Lung (tissue), 13 donors: ENCODE measurements around the gene GEMIN2. TPM values are rescaled to one million over a fixed set of nuclear protein-coding genes. Genes with fewer than 3 reads are reported as not detected.

Experiments used
- ATAC-seq: fragments of 200-7000 bp; cut with Tn5 transposase; one replicate; pipeline ENCODE4 v1.9.1; 2020; ENCODE audit warnings: moderate number of reproducible peaks; ENCODE audit not compliant: insufficient read depth, low FRiP score
- DNase-seq, 3 donors: peaks; one replicate each; pipeline ENCODE4 v3.0.0-alpha.2; 2013 to 2017
- H3K27ac ChIP-seq, 2 donors: one replicate each; pipeline ENCODE4 v1.5.1; 2013; ENCODE audit warnings: mild to moderate bottlenecking in 2 of 2, moderate library complexity in 2 of 2, control low read depth in 1 of 2, inconsistent platforms in 1 of 2, low read depth in 1 of 2, low read length in 1 of 2
- H3K27me3 ChIP-seq, 3 donors: one replicate each; pipeline ENCODE4 v1.5.1; 2013; ENCODE audit warnings: low read length in 2 of 3; ENCODE audit not compliant: control insufficient read depth in 3 of 3, insufficient read depth in 3 of 3
- H3K36me3 ChIP-seq, 4 donors: one replicate each; pipeline ENCODE4 v1.5.1; 2013; ENCODE audit warnings: low read length in 4 of 4, mild to moderate bottlenecking in 1 of 4, moderate library complexity in 1 of 4; ENCODE audit not compliant: control insufficient read depth in 4 of 4, insufficient read depth in 4 of 4
- H3K4me1 ChIP-seq, 5 donors: one replicate each; pipeline ENCODE4 v1.5.1; 2013; ENCODE audit warnings: low read length in 5 of 5, mild to moderate bottlenecking in 2 of 5, moderate library complexity in 1 of 5; ENCODE audit not compliant: control insufficient read depth in 5 of 5, insufficient read depth in 5 of 5
- H3K4me3 ChIP-seq: one replicate; pipeline ENCODE4 v1.5.1; 2013; ENCODE audit warnings: mild to moderate bottlenecking, control low read depth, moderate library complexity
- H3K9ac ChIP-seq, 2 donors: one replicate each; pipeline ENCODE4 v1.5.1; 2013; ENCODE audit warnings: low read length in 2 of 2, control low read depth in 1 of 2; ENCODE audit not compliant: insufficient read depth in 1 of 2
- H3K9me3 ChIP-seq, 4 donors: one replicate each; pipeline ENCODE4 v1.5.1; 2013; ENCODE audit warnings: low read length in 3 of 4, mild to moderate bottlenecking in 1 of 4, moderate library complexity in 1 of 4; ENCODE audit not compliant: control insufficient read depth in 4 of 4, insufficient read depth in 3 of 4
- CTCF ChIP-seq: IDR thresholded peaks from 2 replicates; pipeline ENCODE4 v1.5.1; 2012; ENCODE audit warnings: mild to moderate bottlenecking; ENCODE audit errors: control extremely low read depth, extremely low read depth
- WGBS, 2 donors: extraction: QIAGEN DNeasy Blood & Tissue Kit; methylation state at CpG; one replicate each; pipeline ENCODE4 v1.1.7; 2013; 5-methylcytosine and 5-hydroxymethylcytosine counted together
- polyA plus RNA-seq, 2 donors: library from polyadenylated mRNA; stranded (reverse); fragments of 200-250 nt; gene quantifications; one replicate each; pipeline ENCODE4 v1.2.1, GENCODE V29; 2013
- small RNA-seq: library from RNA; depleted of rRNA; stranded (forward); fragments of <200 nt; gene quantifications from one replicate; pipeline ENCODE3, GENCODE V24; 2014; ENCODE audit warnings: low replicate concordance
- total RNA-seq, 2 donors: library from RNA; depleted of rRNA in 1 of 2; stranded (reverse); fragments of >200 nt in 1 of 2; gene quantifications; one replicate each; pipeline ENCODE4 v1.2.1, GENCODE V29; 2014 to 2021
- donor health status: control.
- donor health status: control.
- donor health status: Bipolar disorder and iron deficiency.
- donor health status: healthy.
- donor health status: DM: yes; HTN: yes; CAD: no.

GEMIN2 gene
- total and polyA plus RNA-seq, 4 donors: 7.3 to 19.8 (median 9.8) TPM

- no peaks in the 10 kb centered on the region for H3K9me3 ChIP-seq
- H3K27ac ChIP-seq: no peak overlapping the region
- peaks cover 0 to 4% (median 0%) of the 10 kb centered on the region in 5 donors for H3K4me1 ChIP-seq
- WGBS, 2 donors: 95 to 96% methylated on average over 5 of the region's 5 CpGs
- no peaks in the 10 kb centered on the region for H3K27me3 ChIP-seq
- peaks cover 13 to 26% (median 21%) of the 10 kb centered on the region in 4 donors for H3K36me3 ChIP-seq
- ATAC-seq (no peak), DNase-seq (no peak)
- no peak for TF ChIP-seq CTCF
- H3K4me3 ChIP-seq: no peak overlapping the region
- no peak overlapping the region for H3K9ac ChIP-seq
These were observed 71.3 kb downstream of the GEMIN2 start for GRCh38 chr14:39185256-39186049.

Small RNAs within 50 kb of the gene (small RNA-seq; reads per million reads assigned to genes)
- gene AL109628.1: not detected

Other genes with a start within 250 kb of the GEMIN2 start
- 10 to 100 TPM; 50.6 to 78.9 TPM for gene SEC23A, start 11.1 kb upstream of the GEMIN2 start, total RNA-seq
- gene SEC23A, start 11.1 kb upstream of the GEMIN2 start, polyA plus RNA-seq: 10 to 100 TPM; 10.6 to 23.6 TPM
- 10 to 100 TPM; 21.5 to 38.3 TPM for gene TRAPPC6B, start 56.0 kb downstream of the GEMIN2 start, total RNA-seq
- 10 to 100 TPM; 12.2 to 15.3 TPM for gene TRAPPC6B, start 56.0 kb downstream of the GEMIN2 start, polyA plus RNA-seq
- gene PNN, start 60.9 kb downstream of the GEMIN2 start, total RNA-seq: 10 to 100 TPM; 38.1 to 45.1 TPM
- 10 to 100 TPM; 26.8 to 37.3 TPM for gene PNN, start 60.9 kb downstream of the GEMIN2 start, polyA plus RNA-seq
- 10 to 100 TPM; 27.7 to 28.9 TPM for gene MIA2, start 119.6 kb downstream of the GEMIN2 start, total RNA-seq
- gene MIA2, start 119.6 kb downstream of the GEMIN2 start, polyA plus RNA-seq: 10 to 100 TPM; 24.9 to 32.2 TPM